Endodermal cell (in vitro differentiated cells): ENCODE measurements around the gene MFSD11. TPM values are rescaled to one million over a fixed set of nuclear protein-coding genes. Genes with fewer than 3 reads are reported as not detected.
"Not testable (repeated sequence)": the region's sequence is repeated elsewhere in the genome, so short reads cannot be mapped to it uniquely, and the experiment has no call there.

Experiments
- DNase-seq: peaks from one replicate; pipeline ENCODE4 v3.0.0-alpha.2; 2017
- H3K27ac ChIP-seq: 2 replicates; pipeline ENCODE4 v1.5.1; 2013; ENCODE audit warnings: mild to moderate bottlenecking, low read depth, low read length, moderate library complexity
- H3K27me3 ChIP-seq: 2 replicates; pipeline ENCODE4 v1.6.1; 2013; ENCODE audit warnings: mild to moderate bottlenecking, low read length, moderate library complexity; ENCODE audit not compliant: insufficient read depth, control insufficient read depth, poor library complexity, severe bottlenecking
- H3K36me3 ChIP-seq: 2 replicates; pipeline ENCODE4 v1.7.0; 2013; ENCODE audit warnings: mild to moderate bottlenecking, low read length, moderate library complexity; ENCODE audit not compliant: control insufficient read depth, insufficient read depth
- H3K4me1 ChIP-seq: one replicate; pipeline ENCODE4 v1.7.0; 2013; ENCODE audit warnings: low read length; ENCODE audit not compliant: control insufficient read depth, insufficient read depth
- H3K4me3 ChIP-seq: 2 replicates; pipeline ENCODE4 v1.5.1; 2013; ENCODE audit warnings: mild to moderate bottlenecking, low read length, moderate library complexity
- H3K9ac ChIP-seq: 2 replicates; pipeline ENCODE4 v1.6.1; 2013; ENCODE audit warnings: mild to moderate bottlenecking, low read length, moderate library complexity; ENCODE audit not compliant: poor library complexity, severe bottlenecking; ENCODE audit errors: extremely low read depth
- H3K9me3 ChIP-seq: 2 replicates; pipeline ENCODE4 v1.6.1; 2013; ENCODE audit warnings: mild to moderate bottlenecking, low read length, moderate library complexity; ENCODE audit not compliant: control insufficient read depth
- H3K27ac Mint-ChIP-seq: 2 replicates; pipeline ENCODE4 v1.8.0; 2020; ENCODE audit warnings: mixed read lengths
- H3K27me3 Mint-ChIP-seq: 2 replicates; pipeline ENCODE4 v1.8.0; 2021; ENCODE audit warnings: mild to moderate bottlenecking, mixed read lengths; ENCODE audit not compliant: insufficient read depth
- H3K36me3 Mint-ChIP-seq: 2 replicates; pipeline ENCODE4 v1.8.0; 2020; ENCODE audit warnings: low read depth, mixed read lengths
- H3K4me1 Mint-ChIP-seq: 2 replicates; pipeline ENCODE4 v1.8.0; 2020; ENCODE audit warnings: mixed read lengths
- H3K4me3 Mint-ChIP-seq: 2 replicates; pipeline ENCODE4 v1.8.0; 2020; ENCODE audit warnings: mild to moderate bottlenecking, moderate library complexity, mixed read lengths
- H3K9me3 Mint-ChIP-seq: 2 replicates; pipeline ENCODE4 v1.8.0; 2020; ENCODE audit warnings: mild to moderate bottlenecking, mixed read lengths
- CTCF ChIP-seq: fragments of 200-600 bp; sonication (generic); conservative IDR thresholded peaks from 2 replicates; pipeline ENCODE4 v1.5.0; 2021; ENCODE audit warnings: antibody characterized with exemption, mild to moderate bottlenecking
- WGBS, 2 experiments: methylation state at CpG; one replicate each; pipeline versions ENCODE4 v1.1.5 to v1.1.7; 2013; ENCODE audit warnings: missing lambda C conversion rate in 2 of 2, mixed read lengths in 1 of 2; ENCODE audit not compliant: insufficient coverage in 1 of 2, insufficient read length in 1 of 2; 5-methylcytosine and 5-hydroxymethylcytosine counted together
- total RNA-seq, 2 donors: library from RNA; stranded (reverse); fragmentation: NEBNext Ultra II Directional in 1 of 2; extraction: Animal tissue kit (Norgen Biotek cat#: 25700) in 1 of 2; gene quantifications; 2 replicates in 1 of 2; 3 replicates in 1 of 2; pipeline ENCODE4 v1.2.1, GENCODE V29; 2021

Gene MFSD11
- total RNA-seq, 2 donors from 2014 or later: 29.3 to 33.3 TPM

GRCh38 chr17:76784926-76785325 is 47.0 kb downstream of the MFSD11 start:
- Histone ChIP-seq H3K27me3 (no peaks in the 10 kb centered on the region), H3K4me1 (no peaks in the 10 kb centered on the region), H3K4me3 (no peak overlapping the region), H3K27ac (no peak overlapping the region), H3K9me3 (no peaks in the 10 kb centered on the region), H3K9ac (no peak overlapping the region), H3K36me3 (peaks cover 14% of the 10 kb centered on the region)
- Mint-ChIP-seq H3K27ac (no peak overlapping the region), H3K27me3 (no peaks in the 10 kb centered on the region), H3K4me1 (peaks cover 4% of the 10 kb centered on the region), H3K4me3 (no peak overlapping the region), H3K36me3 (peaks cover 25% of the 10 kb centered on the region), H3K9me3 (peaks cover 2% of the 10 kb centered on the region)
- no peak for TF ChIP-seq CTCF
- 98 to 100% methylated on average over 2 to 3 of the region's 3 CpGs for WGBS, 2 experiments
- no peak for DNase-seq

- not testable (repeated sequence) for H3K27me3 ChIP-seq, H3K36me3 ChIP-seq, H3K27ac ChIP-seq, H3K4me1 Mint-ChIP-seq, H3K9me3 Mint-ChIP-seq, H3K27me3 Mint-ChIP-seq, H3K27ac Mint-ChIP-seq, H3K4me3 Mint-ChIP-seq, H3K9ac ChIP-seq, DNase-seq, H3K4me1 ChIP-seq, H3K9me3 ChIP-seq, H3K4me3 ChIP-seq
- H3K36me3 Mint-ChIP-seq: peaks cover 18% of the 10 kb centered on the region
- WGBS, 2 experiments: 86 to 100% methylated on average over 2 of the region's 2 CpGs
These were observed 49.9 kb downstream of the MFSD11 start for GRCh38 chr17:76787866-76788265.

GRCh38 chr17:76789235-76789788 is 51.4 kb downstream of the MFSD11 start:
- H3K4me3 ChIP-seq: no peak overlapping the region
- peak overlapping the region; percentile 60 for H3K27ac Mint-ChIP-seq
- WGBS, 2 experiments: 84 to 90% methylated on average over 7 to 8 of the region's 8 CpGs

More at GRCh38 chr17:76789235-76789788, 51.4 kb downstream of the MFSD11 start:
- H3K9me3 ChIP-seq: no peaks in the 10 kb centered on the region
- no peak for DNase-seq
- H3K36me3 ChIP-seq: peaks cover 4% of the 10 kb centered on the region
- peaks cover 20% of the 10 kb centered on the region for H3K9me3 Mint-ChIP-seq
- no peak overlapping the region for H3K27ac ChIP-seq
- H3K4me1 ChIP-seq: no peaks in the 10 kb centered on the region
- no peak overlapping the region for H3K4me3 Mint-ChIP-seq
- no peaks in the 10 kb centered on the region for H3K4me1 Mint-ChIP-seq
- no peak overlapping the region for H3K9ac ChIP-seq
- TF ChIP-seq CTCF: no peak
- H3K27me3 Mint-ChIP-seq: no peaks in the 10 kb centered on the region
- H3K27me3 ChIP-seq: no peaks in the 10 kb centered on the region
- peaks cover 17% of the 10 kb centered on the region for H3K36me3 Mint-ChIP-seq
